ENCODE data around the gene FAM156A.
"Not testable (repeated sequence)": the region's sequence is repeated elsewhere in the genome, so short reads cannot be mapped to it uniquely, and the experiment has no call there.

FAM156A gene, protein sequence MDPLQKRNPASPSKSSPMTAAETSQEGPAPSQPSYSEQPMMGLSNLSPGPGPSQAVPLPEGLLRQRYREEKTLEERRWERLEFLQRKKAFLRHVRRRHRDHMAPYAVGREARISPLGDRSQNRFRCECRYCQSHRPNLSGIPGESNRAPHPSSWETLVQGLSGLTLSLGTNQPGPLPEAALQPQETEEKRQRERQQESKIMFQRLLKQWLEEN

DNA sequence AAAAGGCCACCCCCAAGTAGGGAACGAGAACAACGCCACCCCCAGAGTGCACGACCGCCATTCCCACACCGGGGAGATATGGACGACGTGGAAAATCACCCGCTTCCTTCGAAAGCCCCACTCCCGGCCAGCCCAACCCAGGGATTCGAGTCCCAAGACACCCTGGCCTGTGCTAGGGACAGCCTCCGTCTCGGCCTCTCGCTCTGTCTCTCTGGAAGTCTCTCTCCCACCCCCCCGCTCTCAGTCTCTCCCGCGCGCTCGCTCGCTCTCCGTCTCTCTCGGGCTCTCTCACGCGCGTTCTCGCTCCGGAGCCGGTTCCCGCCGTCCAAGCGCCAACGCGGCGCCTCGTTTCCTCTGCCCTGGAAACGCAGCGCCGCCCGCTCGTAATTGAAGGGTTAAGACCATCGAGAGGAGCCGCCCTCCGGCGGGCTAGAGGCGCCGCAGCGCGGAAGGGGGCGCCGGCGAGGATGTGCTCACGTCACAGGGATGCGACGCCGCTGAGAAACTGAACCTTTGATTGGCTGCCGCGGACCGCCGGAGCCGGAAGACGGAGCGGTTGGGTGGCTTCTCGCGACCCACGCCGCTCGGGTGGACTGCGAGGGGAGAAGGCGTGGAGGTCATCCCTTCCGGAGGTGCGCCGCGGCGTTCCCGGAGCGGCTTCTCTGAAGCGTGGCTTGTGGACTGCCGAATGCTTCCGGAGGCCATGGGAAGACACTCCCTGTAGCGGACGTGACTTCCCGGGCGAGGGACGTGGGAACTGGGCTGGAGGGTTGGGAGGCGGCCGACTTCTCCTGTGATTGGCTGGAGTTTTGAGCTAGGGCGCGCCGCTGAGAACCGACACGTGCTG, at the start of gene FAM156A:
TSS of gene FAM156A (minus strand) at position 406 of the 847 bp plus-strand sequence. CDS start 9,930 bp downstream, outside the sequence.
- not testable (repeated sequence) for DNase-seq

DNA sequence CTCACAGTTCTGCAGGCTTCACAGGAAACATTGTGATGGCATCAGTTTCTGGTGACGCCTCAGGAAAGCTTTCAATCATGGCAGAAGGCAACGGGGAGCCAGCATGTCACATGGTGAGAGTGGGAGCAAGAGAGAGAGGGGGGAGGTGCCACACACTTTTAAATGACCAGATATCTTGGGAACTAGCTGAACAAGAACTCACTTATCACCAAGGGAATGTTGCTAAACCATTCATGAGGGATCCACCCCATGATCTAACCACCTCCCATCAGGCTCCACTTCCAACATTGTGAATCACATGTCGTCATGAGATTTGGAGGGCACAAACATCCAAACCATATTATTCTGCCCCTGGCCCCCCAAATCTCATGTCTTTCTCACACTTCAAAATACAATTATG, 47.0 kb upstream of the FAM156A start:
- no peak for DNase-seq

DNA sequence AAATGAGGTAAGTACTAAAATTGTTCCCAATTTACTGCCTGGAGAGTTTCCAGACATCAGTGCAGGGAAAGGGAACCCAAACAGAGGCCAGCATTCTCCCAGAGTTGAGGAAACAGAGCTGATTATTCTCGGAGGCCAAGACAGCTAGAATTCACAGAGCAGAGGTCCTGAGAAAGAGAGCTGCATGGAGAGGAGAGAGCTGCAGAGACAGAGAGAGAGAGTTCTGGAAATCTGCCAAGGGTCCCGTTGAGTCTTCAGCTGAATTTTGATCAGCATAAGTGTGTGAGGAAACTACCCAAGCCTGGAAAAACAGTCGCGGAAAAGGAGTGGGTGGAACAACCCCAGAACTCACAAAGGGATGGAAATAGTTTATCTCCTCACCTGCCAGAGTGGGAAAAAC, 46.5 kb upstream of the FAM156A start:
- DNase-seq: no peak

DNA sequence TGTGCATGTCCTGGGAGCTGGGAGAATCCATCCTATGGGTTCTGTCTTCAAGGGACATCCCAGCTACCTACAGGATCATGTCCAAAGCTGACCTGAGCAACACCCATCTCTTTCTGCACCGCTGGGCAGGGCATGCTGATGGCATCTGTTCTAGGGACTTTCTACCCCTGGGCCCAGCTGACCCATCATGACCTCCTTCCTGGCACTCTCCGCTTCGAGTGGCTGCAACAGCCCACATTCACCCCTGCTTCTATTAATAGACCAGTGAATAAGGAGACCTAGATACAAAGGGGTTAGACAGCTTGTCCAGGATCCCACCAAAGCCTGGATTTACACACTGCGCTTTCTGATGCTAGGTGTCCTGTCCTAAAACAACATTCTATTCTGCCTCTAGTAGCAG, 45.7 kb upstream of the FAM156A start:
- DNase-seq: no peak

DNA sequence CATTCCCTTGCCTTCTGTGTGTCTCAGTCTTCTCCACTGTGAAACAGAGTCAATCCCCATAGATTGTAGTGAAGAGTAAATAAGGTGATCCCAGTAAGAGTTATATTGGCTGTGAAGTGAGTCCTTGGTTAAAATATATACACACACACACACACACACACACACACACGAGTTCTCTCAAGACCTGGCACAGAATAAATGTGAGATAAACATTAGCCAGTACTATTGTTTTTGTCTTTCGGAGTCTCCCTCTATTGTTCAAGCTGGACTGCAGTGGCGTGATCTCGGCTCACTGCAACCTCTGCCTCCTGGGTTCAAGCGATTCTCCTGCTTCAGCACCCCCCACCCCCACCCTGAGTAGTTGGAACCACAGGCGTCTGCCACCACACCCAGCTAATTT, 44.8 kb upstream of the FAM156A start:
- DNase-seq: no peak

DNA sequence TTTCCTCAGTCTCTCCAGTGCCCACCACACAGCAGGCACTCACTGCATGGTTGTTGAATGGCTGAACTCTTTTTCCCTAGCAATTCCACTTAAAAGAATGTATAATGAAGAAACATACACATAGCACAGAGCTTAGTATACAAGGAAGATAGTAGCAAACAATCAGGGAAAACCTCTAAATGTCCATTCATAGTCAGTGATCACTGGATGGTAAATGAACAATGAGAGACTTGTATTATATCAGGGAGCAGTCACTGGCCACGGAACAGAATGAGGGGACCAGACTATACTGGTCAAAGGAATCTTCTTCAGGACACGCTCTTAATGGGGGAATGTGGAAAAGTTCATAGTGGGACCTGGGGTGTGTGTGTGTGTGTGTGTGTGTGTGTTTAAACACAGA, 43.6 kb upstream of the FAM156A start:
- DNase-seq: no peak

DNA sequence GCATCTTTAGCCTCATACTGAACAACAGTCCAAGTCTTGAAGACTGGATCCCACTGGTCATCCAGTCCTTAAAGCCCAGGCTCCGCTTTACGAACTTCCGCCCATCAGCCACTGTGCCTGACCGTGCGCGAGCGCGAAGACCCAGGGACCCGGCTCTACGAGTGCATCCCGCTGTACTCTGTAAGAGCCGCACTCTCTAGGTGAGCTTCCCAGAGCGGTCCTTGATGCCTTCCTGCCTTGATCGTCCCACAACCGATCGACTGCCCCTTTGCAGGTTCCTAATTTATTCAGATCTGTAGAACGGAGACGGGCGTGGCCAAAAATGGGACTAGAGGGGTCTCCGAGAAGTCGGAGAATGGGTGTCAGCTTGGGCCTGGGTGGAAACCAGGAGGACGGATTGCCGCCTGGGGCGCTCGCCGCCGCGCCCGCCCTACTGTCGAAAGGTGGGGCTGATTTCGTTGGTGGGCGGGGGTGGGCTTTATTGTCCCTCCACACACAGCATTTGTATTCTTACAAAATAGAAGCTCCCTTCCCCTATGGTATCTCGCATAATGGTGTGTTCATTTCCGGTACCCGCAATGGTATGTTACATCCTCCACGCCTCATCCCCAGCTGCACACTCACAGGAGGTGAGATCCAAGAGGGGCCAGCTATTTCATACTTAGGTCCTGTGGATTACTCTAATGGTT, 42.3 kb upstream of the FAM156A start:
- no peak for DNase-seq

DNA sequence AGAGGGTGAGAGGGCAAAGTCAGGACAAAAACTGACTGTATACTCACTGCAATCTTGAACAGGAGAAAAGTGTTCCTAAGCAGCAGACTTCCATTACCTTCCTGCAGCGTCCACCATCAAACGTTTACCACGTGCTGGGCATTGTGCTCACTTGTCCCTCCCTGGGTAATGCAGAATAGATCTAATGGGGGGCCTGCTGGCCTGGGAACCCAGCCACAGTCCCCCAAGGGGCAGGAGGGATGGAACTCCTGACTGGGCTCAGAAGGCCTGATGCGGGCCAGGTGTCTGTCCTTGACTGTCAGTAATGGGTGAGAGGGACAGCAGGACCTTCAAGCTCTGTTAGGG, 37.6 kb upstream of the FAM156A start:
- DNase-seq: no peak

DNA sequence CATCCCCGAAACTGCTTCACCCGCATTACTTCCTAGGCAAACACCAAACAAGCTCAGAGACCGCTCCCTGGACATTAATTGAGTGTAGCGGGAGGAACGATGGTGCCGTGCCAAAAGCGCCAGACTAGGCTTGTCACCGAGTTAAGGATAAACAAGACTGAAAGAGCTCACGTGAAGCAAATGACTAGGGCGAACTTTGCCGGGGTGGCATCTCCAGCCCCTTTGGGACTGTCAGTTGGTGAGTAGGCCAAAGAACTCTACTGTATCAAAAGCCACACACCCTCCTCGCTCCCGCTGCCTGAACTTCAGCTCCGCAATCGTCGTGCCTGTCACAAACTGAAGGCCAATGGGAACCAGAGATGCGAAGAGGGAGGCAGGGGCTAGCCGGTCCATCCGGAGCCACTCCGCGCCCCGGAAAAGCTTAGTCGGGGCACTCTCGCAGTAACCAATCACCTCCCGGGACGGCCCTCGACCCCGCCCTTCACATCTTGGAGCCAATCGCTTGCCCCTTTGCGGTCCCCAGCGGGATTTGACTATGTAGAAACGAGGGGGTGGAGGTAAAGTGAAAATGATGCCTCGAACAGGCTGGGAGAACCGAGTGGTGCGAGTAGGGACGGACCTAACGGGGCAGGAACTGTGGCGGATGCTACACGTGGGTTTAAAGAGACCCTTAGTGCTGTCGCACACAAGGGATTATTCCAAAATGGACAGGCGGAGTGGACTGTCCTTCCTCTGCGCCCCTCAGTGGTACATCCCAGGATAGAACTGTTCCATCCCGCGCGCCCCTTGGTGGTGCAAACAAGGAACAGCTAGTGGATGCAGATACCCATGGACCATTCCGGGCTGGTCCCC, 37.0 kb upstream of the FAM156A start:
- peak; percentile 87 for DNase-seq

DNA sequence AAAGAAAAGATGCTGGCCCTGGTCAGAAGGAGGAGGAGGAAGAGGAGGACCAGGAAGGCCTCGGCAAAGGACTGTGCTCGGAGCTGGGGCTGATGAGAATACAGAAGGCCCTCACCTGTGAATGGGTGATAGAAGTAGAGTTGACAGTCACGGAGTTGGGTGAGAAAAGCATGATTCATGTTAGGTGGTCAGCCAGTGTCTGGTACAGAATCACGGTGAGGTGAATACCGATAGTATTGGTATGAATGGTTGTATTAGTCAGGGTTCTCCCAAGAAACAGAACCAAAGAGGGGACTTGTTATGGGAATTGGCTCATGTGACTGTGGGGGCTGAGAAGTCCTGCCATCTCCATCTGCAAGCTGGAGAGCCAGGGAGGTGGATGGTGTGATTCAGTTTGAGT, 32.5 kb upstream of the FAM156A start:
- no peak for DNase-seq

DNA sequence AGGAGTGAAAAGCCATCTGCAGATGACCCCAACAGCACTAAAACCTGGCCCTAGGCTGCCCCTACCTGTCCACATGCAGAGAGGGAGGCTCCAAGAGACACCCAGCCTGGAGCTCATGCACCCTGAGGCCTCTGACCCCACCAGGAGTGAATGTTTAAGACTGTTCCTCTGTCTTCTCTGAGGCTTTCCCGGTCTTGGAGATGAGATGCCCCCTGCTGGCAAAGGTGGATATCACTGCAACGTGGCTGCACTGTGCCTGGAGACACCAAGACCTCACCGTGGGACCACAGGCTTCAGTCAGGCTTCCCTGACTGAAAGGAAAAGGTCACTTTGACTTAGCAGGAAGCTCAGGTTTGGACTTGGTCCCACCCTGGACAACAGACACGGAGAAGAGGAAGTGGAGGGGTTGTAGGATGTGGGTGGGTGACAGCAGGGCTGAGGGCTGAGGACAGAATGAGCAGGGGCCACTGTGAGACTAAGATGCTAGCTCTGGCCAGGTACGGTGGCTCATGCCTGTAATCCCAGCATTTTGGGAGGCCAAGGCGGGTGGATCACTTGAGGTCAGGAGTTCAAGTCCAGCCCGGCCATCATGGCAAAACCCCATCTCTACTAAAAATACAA, 31.8 kb upstream of the FAM156A start:
- DNase-seq: peak; percentile 46

DNA sequence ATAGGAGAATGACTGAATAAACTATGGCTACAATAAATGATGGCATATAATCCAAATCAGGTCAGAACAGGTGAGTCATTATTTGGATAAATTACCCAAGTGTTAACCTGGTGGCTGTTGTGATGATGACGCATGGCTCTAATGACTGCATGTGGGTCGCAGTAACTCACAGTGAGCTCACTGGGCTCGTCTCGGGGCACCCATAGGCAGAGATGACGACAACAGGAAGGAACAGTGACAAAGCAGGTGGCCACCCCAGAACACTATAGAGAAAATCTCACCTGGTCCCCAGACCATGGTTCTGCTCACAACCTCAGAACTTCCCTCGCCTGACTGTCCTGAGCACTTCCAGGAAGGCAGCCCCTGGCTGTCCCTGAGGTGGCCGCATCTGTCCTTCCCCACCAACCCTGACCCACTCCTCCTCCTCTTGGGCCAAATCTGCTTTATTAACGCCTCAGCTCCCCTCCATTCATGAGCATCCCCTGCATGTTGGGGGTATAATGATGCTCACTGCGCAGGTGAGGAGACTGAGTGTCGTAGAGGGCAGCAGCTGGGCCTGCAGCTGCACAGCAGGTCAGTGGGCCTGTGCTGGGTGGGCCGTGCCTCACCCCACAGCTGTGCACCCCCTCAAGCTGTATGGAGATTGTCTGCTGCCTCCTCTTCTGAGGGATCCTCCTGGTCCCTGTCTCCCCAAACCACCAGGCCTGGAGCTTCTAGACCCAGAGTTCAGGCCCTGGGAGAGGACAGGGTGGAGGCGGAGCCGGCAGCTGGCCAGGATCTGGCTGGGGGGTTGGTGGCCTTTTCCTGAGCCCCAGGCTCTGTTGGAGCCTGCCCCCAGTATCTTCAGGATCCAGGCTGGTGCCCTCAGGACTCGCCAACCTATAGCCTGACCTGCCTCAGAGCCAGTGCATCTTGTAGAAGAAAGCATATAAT, 30.9 kb upstream of the FAM156A start:
- DNase-seq: no peak

DNA sequence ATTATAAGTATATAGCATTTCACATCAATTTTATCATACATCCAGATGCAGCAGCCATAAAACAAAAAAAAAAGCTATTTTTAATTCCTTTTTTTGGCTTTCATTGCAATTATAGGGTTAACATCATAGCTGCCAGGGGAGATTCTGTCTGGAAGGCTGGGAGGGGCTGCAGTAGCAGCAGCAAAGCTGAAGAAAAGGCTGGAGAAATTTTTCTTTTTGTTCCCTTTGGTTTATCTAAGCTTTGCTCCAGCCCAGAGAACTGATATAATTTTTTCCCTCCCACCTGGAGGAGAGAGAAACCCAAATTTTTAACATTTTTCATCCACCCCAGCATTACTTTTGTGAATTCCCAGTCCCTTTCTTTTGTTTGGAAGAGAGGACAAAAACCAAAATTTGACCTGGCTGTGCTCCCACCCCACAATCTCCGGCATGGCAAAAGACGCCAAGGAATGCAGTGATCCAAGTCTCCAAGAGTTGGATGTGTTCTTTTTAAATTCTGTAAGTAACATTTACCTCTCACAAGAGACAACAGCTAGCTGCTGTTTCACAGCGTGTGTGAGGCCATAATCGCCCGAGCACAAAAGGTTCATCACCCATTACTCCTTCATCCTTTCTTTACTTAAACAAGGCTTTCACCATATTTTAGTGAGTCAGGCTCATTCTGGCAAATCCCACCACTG, 25.1 kb upstream of the FAM156A start:
- DNase-seq: no peak

DNA sequence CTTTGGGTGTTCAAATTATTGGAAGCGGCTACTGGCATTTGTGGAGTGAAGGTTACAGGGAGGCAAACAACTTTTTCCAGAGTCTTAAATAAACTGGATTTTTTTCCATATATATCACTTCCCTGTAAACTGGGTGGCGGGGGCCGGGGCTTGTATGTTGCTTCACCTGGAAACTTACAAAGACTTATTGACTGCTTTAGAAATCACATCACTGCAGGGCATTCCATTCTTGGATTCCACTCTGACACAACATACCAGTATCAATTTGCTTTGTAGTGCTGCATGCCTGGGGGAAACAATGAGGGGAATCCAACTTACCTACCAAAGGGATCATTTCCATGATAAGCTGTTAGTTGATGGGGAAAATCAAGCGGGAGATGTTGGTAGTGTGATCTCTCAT, 21.7 kb upstream of the FAM156A start:
- DNase-seq: no peak

DNA sequence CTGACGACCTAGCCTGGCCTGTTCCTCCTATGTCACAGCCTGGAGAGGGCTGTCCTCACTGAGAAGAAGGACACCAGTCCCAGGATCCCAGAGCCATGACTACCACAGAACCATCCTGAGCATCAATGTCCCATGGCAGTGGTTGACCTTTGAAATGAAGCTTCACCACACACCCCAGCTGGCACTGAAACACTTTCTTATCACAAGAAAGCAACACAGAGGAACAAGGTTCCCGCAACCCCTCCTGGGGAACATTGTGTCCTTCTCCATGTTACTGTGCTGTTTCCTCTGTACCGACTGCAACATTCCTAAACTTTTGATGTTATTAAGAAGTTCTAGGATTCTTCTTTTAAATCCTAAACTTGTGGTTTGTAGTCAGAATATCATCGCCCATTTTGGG, 21.2 kb upstream of the FAM156A start:
- DNase-seq: no peak

DNA sequence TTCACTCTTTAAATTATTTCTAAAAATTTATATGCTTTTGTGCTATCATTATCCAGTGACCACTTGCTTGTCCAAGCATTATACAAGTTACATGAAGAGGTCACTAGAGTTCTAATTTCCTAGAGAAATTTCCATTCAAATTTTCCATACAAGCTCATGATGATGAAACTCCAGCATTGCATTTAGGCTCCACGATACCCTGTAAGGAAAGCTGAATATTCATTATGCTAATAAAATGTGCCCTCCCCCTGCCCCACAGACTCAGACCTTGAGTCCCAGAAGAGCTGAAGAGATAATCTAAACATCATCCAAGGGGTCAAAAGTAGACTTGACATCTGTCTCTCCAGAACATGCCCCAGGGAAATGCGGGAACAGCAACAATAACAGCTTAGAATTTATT, 19.6 kb upstream of the FAM156A start:
- DNase-seq: no peak

DNA sequence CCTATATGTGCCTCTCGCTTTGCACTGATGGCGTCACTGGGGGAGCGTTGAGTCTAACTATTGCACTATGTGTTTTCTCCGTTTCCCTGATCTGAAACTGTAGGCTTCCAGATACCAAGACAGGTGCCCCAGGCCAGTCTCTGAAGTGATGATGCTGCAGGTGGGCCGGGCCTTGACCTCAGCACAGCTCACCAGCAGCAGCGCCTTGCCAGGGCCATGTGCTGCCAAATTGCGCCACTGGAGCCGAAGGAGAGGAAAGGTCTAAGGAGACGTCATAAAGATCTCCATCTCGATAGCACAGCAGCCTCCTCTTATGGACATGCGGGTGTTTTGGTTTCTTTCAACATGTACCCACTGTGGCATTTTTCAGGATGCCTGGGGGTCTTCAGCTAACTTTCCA, 17.3 kb upstream of the FAM156A start:
- DNase-seq: not testable (repeated sequence)

DNA sequence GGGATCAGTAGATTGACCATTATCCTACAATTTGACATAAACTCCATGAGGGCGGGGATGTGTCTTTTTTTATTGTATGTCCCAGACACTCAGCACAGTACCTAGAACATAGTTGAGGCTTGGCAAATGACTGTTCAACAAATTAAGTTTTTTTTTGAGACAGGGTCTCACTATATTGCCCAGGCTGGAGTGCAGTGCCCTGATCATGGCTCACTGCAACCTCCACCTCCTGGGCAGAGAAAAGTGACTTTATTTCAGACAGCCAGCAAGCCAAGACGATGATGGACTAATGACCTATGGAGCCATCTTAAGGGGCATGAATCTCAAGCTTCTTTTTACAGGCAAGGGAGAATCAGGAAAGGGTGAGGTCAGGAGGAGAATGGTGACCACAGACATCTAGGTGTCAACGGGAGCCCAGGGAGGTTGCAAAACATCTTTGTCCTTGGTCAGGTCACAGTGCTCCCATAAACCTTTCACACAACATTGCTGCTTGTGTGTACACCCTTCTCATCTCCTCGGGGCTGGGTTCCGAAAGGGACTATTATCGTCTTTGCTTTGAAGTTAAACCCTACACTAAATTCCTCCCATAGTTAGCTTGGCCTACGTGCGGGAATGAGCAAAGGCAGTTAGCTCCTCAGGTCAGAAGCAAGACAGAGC, 16.1 kb upstream of the FAM156A start:
- not testable (repeated sequence) for DNase-seq

DNA sequence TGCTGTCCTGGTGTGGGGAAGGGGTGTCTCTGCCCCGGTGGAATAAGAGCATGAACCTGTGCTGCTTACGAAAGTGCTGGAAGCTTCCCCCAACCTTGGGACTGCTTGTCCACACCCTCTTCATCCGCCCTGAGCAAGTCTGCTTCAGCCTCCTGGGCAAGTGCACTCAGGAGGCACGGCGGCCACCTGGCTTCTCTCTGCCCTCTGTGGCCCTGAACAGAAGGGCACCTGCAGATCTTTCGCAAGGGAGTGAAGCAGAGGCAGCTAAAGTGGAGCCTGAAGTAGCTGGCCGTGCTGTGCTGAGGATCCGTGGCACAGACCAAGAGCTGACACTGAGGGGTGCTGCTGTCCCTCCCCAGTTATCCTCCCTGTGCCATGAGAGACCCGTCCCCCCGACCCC, 9.6 kb upstream of the FAM156A start:
- not testable (repeated sequence) for DNase-seq

All from activated CD4-positive, alpha-beta T cell treated with anti-CD3 and anti-CD28 coated beads, Interleukin-2, amount 50 U/mL, for 1 hour (primary cell).